ENCODE measurements around the gene GSTM4.

DNA sequence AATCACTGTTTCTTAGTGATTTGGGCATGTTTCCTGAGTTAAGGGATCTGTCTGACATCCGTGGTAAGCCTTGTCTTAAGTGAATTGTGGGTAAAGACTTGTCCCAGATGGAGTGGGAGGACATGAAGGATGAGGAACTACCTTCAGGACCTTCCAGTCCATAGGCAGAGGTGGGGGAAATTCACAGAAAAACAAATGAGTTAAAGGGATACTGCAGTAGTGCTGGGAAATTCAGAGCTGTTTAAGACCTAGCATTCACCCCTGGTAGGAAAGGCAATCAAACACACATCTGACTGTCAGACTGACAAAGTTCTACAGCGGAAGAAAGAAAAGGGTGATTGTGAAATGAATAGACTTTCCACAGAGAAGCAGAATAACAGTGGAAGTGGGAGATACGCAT is 39.5 kb upstream of the GSTM4 start:
- TF ChIP-seq, protein P1, sequence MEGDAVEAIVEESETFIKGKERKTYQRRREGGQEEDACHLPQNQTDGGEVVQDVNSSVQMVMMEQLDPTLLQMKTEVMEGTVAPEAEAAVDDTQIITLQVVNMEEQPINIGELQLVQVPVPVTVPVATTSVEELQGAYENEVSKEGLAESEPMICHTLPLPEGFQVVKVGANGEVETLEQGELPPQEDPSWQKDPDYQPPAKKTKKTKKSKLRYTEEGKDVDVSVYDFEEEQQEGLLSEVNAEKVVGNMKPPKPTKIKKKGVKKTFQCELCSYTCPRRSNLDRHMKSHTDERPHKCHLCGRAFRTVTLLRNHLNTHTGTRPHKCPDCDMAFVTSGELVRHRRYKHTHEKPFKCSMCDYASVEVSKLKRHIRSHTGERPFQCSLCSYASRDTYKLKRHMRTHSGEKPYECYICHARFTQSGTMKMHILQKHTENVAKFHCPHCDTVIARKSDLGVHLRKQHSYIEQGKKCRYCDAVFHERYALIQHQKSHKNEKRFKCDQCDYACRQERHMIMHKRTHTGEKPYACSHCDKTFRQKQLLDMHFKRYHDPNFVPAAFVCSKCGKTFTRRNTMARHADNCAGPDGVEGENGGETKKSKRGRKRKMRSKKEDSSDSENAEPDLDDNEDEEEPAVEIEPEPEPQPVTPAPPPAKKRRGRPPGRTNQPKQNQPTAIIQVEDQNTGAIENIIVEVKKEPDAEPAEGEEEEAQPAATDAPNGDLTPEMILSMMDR (IDR thresholded peaks at IDR 0.05) = no peak
- TF ChIP-seq POLR2AphosphoS5 (IDR thresholded peaks at IDR 0.05) (no peak), POLR2A (IDR thresholded peaks at IDR 0.05) (no peak)
